Right forelimb (tissue), 1 donor: Measurements from ENCODE around the gene CRYBG3.
"Not testable (repeated sequence)": the region's sequence is repeated elsewhere in the genome, so short reads cannot be mapped to it uniquely, and the experiment has no call there.

Source experiments
- DNase-seq: peaks from one replicate; pipeline ENCODE4 v3.0.0-alpha.2; 2018

Gene CRYBG3

DNA sequence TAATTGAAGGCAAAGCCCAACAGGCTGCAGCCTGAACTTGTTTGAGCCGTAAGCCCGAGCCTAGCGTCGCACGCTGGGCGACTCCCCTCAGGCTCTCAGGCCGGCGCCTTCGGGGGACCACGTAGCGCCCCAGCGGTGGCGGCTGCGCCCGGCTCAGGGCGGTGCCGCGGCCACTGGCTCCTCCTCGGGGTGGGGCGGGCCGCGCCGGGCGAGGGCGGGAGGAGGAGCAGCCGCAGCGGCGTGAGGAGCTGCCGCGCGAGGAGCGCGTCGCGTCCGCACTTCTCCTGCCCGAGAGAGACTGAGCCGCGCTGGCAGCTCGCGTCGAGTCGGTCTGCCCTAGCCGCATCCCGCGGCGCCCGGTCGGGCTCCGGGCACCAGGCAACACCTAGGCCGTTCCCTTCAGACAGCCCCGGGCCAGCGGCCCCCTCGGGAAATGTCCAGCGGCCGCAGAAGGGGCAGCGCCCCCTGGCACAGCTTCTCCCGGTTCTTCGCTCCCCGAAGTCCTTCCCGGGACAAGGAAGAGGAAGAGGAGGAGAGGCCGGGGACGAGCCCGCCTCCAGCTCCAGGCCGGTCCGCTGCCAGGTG is at the start of gene CRYBG3:
TSS of gene CRYBG3 (plus strand) at position 238 of the 585 bp plus-strand sequence. CDS start at position 434, 196 bp downstream.
- peak; percentile 88 for DNase-seq

- no peak for DNase-seq
These were observed 48.9 kb upstream of the CRYBG3 start for GRCh38 chr3:97772926-97773325.

GRCh38 chr3:97778152-97778551 is 43.7 kb upstream of the CRYBG3 start:
- no peak for DNase-seq

GRCh38 chr3:97793420-97794019 is 28.3 kb upstream of the CRYBG3 start:
- no peak for DNase-seq

DNA sequence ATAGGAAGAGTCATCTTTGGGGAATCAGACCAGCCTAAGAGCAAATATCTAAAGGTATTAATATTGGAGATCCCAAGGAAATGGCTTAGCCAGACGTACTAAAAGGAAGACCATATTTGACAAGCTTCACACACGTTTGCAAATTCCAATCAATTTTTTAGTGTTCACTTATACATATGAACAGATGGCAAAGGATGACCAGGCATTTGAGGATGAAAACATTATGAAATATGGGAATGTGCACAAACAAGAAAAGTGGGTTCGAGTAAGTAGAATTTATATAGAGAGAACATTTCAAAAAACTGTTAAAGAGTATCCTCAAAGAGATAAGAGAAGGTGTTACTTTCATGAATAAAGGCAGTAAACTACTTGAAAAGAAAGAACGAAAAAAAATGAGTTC is 25.9 kb upstream of the CRYBG3 start:
- DNase-seq = no peak

GRCh38 chr3:97804471-97804870 is 17.3 kb upstream of the CRYBG3 start:
- DNase-seq = no peak

GRCh38 chr3:97810779-97811390 is 10.9 kb upstream of the CRYBG3 start:
- DNase-seq = no peak

DNA sequence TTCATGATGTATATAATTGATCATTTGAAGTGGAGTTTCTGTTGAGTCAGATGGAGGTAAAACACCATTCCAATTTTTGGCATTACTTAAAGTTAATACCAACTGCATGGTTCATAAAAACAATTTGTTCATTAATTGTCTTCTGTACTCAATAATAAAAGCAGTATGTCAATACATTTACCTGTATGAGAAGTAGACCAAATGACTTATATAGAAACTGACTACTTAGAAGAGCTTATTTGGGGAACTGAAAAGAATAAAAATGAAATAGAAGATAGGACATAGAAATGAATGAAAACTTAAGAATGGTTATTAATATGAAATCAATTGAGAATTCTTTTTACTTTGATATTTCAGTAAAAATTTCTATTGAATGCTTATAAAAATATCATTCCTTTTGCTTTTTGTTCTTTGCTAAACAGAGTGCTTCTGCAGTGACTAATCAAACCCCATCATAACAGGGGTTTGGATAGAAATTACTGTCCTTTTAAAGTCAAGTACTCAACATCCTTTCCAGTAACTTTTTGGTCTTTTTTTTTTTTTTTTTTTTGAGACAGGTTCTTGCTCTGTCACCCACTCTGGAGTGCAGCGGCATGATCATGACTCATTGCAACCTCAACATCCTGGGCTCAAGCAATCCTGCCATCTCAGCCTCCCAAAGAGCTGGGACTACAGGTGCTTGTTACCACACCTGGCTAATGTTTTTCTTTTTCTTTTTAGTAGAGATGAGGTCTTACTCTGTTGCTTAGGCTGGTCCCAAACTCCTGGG is 6.5 kb upstream of the CRYBG3 start:
- no peak for DNase-seq

- no peak for DNase-seq
These were observed 5.0 kb upstream of the CRYBG3 start for GRCh38 chr3:97816811-97817210.

DNA sequence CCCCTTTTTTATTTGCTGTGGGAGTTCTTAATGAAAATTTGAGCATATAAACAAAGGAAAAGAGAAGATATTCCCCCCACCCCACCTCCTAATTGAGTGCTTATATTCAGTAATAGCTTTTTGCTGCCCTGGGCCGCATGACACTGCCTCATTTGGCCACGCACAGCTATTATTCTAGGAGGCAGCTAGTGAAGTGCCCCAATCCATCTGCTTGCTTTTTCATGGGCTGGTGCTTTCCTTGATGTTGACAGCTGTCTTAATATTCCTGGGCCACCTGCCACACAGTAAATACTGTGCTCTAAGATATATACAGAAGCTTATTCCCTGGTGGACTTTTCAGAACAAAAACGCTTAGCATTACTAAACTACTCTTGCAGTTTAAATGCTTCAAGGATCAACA is 3.8 kb upstream of the CRYBG3 start:
- DNase-seq = no peak

- DNase-seq = no peak
These were observed 1.0 kb upstream of the CRYBG3 start for GRCh38 chr3:97820780-97821179.

DNA sequence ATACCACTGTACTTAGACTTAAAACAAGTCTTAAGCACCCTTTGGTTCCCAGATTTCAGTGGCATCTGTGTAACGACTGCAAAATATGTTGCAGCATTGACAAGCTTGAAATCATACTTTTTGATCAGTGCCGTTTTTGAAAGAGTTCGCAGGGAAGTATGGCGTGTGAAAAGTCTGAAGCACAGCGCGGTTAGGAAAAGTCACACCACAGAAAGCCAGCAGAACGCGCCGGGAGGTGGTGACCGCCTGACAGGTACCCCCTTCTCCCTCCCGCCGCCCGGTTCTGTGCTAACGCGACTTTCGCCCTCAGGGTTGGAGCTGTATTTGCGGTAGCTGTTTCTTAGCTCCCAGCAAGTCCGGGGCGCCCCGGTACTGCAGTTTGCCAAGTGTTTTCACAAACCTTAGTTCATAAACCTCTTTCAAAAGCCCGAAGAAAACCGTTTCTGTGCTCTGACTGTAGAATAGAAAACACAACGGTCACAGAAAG is 481 bp upstream of the CRYBG3 start:
- no peak for DNase-seq

GRCh38 chr3:97822359-97822775 is 556 bp downstream of the CRYBG3 start:
- peak; percentile 81 for DNase-seq

DNA sequence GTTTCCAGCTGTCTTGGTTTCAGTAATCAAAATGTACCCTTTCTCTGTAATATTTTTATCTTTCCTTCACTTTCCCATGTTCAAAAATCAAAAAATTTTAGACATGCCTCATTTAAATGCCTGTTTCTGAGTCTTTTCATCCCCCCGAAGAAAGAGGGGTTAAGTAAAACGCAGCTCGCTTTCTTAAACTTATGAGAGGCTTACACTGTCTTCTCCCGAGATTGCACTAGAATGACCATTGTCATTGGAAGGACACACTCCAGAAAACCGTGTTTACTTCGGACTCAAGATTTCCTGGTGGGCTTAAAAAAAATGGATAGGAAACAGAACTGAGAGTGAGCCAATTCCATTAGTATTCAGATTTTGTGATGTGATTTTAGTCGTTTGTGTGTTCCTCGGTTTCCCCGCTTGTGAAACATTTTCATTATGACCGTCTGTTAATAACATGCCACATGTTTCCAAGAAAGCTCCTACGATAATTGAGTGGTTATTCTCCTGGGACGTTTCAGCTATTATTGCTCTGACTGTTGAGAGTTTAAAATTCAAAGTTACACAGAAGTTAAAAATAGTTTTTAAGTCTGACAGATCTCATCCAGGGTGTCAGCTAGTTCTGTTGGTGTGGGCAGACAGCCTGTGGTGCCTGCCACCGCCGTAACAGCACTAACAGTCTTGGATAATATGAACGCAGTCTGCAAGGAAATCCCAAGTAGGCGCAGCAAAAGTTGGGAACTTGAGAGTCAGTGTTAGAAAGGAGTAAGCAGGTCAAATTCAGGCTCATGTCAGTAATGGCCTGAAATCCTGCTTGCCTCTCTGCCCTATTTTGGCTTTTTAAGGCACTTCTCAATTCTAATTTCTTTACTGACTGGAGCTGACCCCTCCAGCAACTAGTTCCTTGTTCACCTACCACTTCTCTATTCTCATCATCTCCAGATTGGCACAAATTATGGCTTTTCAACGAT is 1.5 kb downstream of the CRYBG3 start:
- peak; percentile 45 for DNase-seq

- DNase-seq = no peak
These were observed 3.3 kb downstream of the CRYBG3 start for GRCh38 chr3:97825101-97825500.

DNA sequence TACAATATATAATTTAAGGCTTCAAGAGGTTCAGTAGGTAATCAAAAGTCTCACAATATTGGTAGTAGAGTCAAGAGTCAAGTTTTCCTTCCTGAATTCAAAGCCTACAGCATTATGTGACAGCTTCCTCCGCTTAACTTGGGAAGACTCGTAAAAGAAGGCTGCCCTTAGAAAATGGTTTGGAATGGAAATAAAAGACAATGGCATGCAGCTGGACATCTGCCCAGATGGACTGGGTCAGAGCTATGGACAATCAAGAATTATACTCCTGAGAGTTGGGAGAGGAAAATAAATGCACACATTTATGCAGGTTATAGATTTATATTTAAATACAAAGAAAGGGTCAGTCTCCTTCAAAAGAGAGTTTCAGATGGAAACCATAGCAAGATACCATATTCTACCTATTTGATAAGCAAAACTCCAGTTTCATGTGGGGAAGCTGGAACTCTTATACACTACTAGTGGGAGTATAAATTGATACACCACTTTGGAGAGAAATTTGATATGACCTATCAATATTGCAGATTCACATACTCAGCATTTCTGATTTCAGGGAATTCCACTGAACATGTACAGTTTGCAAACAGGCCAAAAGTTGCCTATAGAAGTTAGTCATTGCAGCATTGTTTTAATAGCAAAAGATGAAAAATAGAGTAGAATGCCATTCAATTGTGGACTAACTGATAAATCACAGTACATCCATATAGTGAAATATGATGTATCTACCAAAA is 6.1 kb downstream of the CRYBG3 start:
- no peak for DNase-seq

DNA sequence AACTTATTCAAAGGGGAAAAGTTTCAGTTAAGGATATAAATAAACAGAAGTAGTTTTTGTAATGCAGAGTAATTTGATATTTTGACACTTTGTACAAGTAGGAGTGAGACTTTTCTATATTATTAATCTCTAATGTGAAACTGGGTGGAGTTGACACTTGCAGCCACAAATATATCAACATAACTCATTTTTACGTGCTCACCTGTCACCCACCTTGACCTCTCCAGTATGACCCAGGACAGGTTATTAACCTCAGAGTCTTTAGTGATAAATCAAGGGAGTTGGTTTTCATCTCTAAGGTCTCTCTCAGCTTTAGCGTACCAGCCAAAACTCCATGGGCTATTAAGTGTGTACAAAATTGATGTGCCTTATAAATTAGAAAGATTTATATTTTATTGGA is 7.4 kb downstream of the CRYBG3 start:
- DNase-seq = no peak

DNA sequence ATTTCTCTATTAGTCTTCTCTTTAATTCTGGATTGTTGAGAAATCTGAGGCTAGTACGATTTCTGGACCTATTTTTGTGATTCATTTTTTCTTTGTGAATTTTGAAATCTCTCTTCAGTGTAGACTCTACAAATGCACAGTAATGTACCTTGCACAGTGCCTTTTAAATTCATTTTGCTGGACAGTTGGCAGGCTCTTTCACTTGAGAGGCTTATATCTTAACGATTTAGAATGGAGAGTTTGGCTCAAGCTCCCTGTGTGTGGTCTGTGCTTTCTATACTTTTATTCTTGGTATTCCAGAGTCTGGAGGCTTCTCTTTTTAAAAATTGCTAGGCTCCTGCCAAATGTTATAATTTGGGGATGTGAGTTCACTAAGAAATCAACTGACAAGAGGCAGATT is 8.8 kb downstream of the CRYBG3 start:
- no peak for DNase-seq

DNA sequence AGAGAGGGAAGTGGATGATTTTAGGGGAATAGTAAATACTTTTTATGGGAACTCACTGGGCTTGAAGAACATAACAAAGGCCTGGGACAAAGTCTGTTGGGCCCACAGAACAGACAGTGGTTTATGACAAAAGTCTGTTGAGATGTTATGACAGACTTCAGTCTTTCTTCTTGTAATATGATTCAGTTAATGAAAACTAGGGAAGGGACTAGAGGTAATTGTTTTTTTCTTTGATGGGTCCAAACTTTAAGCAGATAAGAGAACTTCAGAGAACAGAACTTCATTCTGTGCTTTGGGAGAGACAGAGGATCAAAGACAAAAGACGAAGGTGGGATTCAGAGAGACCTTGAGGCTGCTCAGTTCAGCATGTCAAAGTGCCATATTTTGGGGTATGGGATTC is 9.3 kb downstream of the CRYBG3 start:
- DNase-seq = no peak

DNA sequence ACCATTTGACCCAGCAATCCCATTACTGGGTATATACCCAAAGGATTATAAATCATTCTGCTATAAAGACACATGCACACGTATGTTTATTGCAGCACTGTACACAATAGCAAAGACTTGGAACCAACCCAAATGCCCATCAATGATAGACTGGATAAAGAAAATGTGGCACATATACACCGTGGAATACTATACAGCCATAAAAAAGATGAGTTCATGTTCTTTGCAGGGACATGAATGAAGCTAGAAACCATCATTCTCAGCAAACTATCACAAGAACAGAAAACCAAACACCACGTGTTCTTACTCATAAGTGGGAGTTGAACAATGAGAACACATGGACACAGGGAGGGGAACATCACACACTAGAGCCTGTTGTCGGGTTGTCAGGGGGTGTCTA is 11.4 kb downstream of the CRYBG3 start:
- DNase-seq = not testable (repeated sequence)

DNA sequence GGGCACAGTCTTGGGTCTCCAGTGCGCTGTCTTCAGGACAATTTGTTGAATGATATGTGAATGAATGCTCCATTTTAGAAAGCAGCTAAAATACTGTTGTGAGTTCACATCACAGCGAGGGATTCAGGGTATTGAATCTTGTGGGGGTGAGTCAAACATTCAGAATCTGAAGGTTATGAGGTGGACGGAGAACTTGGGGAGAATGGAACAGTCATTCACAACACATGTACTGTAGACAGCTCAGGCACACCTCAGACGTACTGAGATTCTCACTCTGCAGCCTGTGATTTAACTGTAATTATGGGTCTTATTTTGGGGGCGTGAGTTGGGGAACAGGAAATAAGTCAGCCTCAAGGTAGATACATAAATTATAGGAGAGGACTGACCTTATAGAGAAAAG is 13.9 kb downstream of the CRYBG3 start:
- DNase-seq = no peak

DNA sequence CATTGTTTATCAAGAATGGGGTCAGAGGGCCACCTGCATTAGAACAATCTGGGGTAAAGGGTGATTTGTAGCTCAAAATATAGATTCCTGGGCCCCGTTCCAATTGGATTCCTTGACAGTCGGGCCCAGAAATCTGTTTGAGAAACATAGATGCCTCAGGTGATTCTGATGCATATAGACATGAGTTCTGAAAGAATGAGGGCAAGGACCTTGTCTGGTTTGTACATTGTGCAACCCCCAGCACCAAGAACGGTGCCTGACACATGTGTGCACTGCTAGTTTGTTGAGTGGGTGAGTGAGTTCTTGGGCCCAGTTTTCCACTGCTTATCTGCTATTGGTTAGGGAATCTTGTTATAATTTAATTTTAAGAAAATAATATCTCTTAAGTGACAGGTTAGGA is 16.6 kb downstream of the CRYBG3 start:
- no peak for DNase-seq
